Right renal cortex interstitium (tissue), 3 donors: ENCODE results near the gene GAK. TPM values are rescaled to one million over a fixed set of nuclear protein-coding genes. Genes with fewer than 3 reads are reported as not detected.

Experiments
- DNase-seq, 3 donors: peaks; one replicate each; pipeline ENCODE4 v3.0.0-alpha.2; 2013; ENCODE audit warnings: low read depth in 3 of 3, low spot score in 2 of 3
- polyA plus RNA-seq, 3 donors: library from polyadenylated mRNA; unstranded; fragments of 120-200 nt; gene quantifications; one replicate each; pipeline ENCODE4 v1.2.1, GENCODE V29; 2013; ENCODE audit not compliant: insufficient read length in 3 of 3

Gene GAK
- polyA plus RNA-seq, 3 donors: 43.4 to 51.6 (median 50.9) TPM

DNA sequence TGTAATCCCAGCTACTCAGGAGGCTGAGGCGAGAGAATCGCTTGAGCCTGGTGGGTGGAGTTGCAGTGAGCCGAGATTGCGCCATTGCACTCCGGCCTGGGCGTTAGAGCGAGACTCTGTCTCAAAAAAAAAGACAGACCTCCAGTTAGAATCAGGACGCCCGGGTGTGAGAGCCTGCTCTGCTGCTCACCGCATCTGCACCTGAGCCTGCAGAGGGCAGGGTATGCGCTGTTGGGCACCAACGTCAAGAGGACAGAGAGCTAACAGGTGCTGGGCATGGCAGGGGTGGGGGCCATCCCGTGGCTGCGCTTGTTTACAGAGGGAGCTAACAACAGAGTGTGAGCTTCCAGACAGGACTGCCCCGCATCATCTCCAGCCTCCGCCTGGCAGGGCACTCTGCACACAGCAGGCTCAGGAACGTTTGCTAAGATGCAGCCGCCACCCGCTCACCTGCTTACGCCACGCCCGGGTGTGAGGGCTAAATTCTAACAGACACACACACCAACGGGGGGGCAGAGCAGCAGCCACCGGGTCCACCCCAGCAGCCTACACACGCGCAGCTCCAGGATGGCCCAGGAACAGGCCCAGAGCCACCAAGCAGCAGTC lies 56.2 kb downstream of the GAK start:
- no peak for DNase-seq

- no peak for DNase-seq
Observed at GRCh38 chr4:874971-875817, 56.9 kb downstream of the GAK start.

DNA sequence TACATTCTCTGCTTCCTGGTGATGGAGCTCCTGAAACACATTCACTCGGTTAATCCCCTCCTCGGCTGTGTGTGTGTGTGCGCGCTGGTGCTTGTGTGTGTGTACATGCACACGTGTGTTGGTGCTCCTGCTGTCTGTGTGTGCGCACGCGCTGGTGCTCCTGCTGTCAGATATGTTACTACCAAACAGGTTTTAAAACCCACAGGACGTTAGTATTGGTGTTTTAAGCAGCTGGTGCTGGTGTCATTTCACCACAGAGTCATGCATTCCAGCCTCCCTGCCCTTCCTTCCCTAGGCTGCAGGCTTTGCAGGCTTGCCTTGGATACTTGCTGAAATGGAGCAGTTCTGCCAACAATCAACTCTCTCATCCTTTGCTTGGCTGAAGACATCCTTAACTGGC lies 58.1 kb downstream of the GAK start:
- DNase-seq: no peak

DNA sequence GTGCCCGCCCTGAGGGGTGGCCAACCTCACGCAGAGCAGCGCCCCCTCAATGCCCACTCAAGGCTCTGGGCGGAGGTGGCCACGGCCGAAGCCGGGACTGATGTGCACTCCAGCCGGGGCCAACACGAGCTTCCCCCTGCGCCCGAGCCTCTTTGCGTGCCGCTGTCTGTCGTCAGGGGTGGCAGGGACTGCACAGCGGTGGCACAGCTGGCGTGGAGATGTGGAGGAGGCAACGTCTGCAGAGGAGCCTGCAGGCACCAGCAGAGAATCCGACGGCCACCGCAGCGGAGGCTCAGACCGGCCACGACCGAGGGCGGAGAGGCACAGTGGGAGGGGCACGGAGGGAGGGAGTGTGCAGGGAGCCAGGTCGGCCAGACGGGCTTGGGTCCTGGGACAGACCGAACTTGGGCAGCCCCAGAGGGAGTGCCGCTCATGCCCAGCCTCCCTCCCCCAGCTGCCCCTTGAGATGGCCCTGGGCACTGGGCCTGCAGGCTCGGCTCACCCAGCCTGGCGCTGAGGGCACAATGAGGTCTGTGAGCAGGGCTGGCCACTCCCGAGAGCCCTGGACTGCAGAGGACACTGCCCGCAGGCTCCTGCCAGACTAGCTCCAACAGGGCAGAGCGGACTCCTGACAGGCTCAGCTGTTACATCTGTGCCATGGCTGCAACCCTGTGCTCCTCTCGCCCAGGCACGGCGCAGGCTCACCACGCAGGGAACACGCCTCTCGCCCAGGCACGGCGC lies 59.7 kb downstream of the GAK start:
- no peak for DNase-seq

- no peak for DNase-seq
Observed at GRCh38 chr4:871484-871883, 60.6 kb downstream of the GAK start.

GRCh38 chr4:870951-871350 lies 61.2 kb downstream of the GAK start:
- DNase-seq: no peak

- DNase-seq: no peak
Observed at GRCh38 chr4:869776-870175, 62.3 kb downstream of the GAK start.

- DNase-seq: no peak
Observed at GRCh38 chr4:868421-868820, 63.7 kb downstream of the GAK start.

DNA sequence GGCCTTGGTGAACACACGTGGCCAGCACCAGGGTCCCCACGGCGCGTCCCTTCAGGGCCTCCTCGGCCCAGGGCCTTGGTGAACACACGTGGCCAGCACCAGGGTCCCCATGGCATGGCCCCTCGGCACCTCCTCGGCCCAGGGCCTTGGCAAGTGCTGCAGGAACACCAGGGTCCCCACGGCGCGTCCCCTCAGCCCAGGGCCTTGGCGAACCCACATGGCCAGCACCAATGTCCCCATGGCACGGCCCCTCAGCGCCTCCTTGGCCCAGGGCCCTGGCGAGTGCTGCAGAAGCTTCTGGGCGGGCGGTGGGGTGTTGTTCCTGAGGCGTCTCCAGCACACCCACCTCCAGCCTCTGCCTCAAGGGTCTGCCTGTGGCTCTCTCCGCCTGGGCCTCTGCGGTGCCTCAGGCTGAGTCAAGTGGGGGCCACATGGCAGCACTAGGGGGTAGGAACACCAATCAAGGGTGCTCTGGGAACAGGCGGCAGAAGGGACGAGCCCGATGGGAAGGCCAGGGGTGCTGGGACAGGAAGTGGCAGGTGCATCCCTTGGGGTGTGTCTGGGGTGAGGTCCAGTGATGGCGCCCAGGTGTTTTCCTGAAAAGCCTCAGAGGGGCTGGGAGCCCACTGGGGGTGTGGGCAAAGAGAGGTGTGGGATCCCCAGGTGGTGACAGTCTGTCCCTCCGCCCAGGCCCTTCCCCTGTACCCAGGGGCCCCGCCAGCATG lies 64.4 kb downstream of the GAK start:
- DNase-seq: no peak

DNA sequence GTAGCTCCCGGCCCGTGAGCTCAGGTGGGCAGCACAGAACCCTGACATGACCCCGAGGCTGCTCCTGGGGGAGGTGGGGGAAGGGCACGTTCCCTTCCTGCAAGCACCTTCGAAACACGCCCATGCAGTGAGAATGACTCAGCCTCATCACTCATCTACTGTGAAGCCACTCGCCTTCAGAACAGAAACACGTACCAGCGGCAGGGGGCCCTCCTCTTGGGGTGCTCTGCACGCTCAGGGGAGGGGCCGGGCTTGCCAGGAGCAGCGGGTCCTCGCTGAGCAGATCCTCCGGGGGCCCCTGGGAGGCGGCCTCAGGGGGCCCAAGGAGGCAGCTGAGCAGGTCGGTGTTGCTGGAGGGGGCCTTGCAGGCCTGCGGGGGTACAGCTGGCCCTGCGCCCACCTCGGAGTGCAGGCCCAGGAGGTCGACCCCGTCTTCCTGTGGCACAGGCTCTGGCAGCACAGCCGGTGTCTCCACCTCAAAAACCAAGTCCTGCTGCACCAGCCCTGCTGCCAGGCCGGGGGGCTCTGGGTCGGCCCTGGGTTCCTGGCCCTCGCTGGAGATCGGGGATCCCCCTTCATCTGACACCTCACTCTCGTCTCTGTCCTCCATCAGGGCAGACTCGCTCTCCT lies 65.2 kb downstream of the GAK start:
- no peak for DNase-seq

GRCh38 chr4:866068-866760 lies 65.9 kb downstream of the GAK start:
- DNase-seq: no peak

- no peak for DNase-seq
Observed at GRCh38 chr4:865572-865971, 66.5 kb downstream of the GAK start.

DNA sequence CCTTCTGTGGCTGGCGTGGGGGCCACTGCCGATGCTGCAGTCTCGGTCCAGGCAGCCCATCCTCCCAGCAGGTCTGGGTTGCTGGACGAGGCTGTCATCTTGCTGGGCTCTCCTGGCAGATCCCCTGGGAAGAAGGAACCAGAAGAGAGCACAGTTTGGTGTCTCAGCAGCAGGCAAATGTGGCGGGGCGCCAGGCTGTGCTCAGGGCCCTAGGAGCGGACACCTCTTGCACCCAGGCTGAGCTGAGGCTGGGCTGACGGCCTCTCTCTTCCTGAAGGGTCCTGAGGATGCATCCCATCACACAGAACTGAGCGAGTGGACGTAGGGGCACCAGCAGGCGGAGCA lies 67.0 kb downstream of the GAK start:
- DNase-seq: no peak

DNA sequence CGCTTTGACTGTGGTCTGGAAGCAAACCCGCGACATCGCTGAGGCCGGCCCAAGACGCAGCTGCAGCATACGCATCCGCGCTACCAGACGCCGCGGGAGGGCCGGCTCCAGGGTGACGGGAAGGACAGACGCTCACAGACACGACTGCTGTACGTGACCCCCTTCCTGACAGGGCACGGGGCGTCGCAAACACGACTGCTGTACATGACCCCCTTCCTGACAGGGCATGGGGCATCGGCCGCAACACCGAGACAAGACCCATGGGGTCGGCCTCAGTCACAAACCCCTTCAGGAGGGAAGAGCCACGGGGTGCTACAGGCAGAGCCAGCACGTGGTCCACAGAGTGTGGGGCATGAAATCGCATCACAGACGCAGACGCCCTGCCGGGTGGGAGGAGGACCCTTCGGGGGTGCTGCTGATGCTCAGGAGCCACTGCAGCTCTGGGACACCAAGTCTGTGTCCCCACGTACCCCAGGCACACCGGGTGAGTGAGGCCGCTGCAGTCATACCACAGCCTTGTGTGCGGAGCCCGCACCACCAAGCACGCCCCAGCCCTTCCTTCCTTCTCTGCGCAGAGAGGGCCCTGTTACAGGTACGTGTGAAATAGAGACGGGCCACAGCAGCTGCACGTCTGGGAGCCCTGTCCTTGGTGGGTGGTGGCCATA lies 67.5 kb downstream of the GAK start:
- no peak for DNase-seq

GRCh38 chr4:860561-860960 lies 71.6 kb downstream of the GAK start:
- DNase-seq: no peak

GRCh38 chr4:859496-859895 lies 72.6 kb downstream of the GAK start:
- no peak for DNase-seq

- no peak for DNase-seq
Observed at GRCh38 chr4:858831-859451, 73.2 kb downstream of the GAK start.

GRCh38 chr4:858041-858481 lies 74.1 kb downstream of the GAK start:
- peak in 1 of 3 donors; percentile 1 for DNase-seq

- DNase-seq: no peak
Observed at GRCh38 chr4:857461-857860, 74.7 kb downstream of the GAK start.
